ENCODE measurements around the gene XPR1.

DNA sequence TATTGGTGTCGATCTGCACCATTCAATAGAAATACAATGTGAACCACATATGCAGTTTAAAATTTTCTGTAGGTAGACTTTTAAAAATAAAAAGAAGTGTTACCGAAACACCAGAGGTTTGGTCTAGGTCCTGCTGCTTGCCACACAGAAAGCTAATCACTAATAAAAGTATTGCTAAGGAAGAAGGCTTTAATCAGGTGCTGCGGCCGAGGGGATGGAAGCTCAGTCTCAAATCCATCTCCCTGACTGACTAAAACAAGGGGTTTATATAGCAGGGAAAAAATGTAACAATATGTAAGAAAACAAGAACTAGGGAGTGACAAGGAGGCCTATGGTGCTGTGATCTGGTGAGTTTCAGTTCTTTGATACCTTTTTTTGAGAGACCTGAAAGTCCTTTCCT is 99.3 kb downstream of the XPR1 start:
- TF ChIP-seq CREB1 (IDR thresholded peaks at IDR 0.05; ENCODE audit: low read depth): no peak
- no peak for TF ChIP-seq TCF12 (IDR thresholded peaks at IDR 0.05; ENCODE audit: low read depth)

Measured in Ishikawa (cell line).